HG03575 (cell line): ENCODE data around the gene SHANK3.

Experiments used
- ATAC-seq: cut with Tn5 transposase; IDR thresholded peaks from one replicate; pipeline ENCODE4 v1.9.1; 2021; ENCODE audit not compliant: unreplicated experiment, insufficient number of reproducible peaks, low FRiP score; ENCODE audit errors: extremely low read depth

Gene SHANK3

GRCh38 chr22:50720301-50721256 lies 48.0 kb downstream of the SHANK3 start:
- no peak for ATAC-seq

GRCh38 chr22:50721257-50721844 lies 48.7 kb downstream of the SHANK3 start:
- ATAC-seq = no peak

GRCh38 chr22:50722048-50722701 lies 49.6 kb downstream of the SHANK3 start:
- ATAC-seq = no peak
